GM10266 (cell line): ENCODE results near the gene LEMD1.

Experiments used
- DNase-seq: peaks from one replicate; pipeline ENCODE4 v3.0.0; 2012; ENCODE audit errors: extremely low spot score
- TF ChIP-seq, protein P1 (sequence below): IDR thresholded peaks from 2 replicates; pipeline ENCODE4 v1.5.1; 2012; ENCODE audit warnings: mild to moderate bottlenecking, low read depth; ENCODE audit not compliant: control insufficient read depth, insufficient read depth; ENCODE audit errors: missing control alignments

The LEMD1 gene

DNA sequence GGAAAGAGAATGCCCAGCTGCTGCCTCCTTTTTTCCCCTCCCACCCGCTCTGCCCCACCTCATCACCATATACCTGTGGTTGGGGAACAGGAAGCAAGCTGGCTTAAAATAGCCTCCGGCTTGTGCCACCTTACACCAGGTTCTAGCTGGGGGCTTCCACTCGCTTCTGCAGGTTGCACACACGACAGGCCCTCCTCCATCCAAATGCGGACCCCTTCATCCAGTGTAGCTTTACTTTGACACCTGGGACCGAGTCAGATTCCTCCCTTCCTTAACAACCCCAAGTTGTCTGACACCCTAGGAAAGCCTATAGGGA, 19.4 kb upstream of the LEMD1 start:
- DNase-seq = no peak
- TF ChIP-seq, protein P1, sequence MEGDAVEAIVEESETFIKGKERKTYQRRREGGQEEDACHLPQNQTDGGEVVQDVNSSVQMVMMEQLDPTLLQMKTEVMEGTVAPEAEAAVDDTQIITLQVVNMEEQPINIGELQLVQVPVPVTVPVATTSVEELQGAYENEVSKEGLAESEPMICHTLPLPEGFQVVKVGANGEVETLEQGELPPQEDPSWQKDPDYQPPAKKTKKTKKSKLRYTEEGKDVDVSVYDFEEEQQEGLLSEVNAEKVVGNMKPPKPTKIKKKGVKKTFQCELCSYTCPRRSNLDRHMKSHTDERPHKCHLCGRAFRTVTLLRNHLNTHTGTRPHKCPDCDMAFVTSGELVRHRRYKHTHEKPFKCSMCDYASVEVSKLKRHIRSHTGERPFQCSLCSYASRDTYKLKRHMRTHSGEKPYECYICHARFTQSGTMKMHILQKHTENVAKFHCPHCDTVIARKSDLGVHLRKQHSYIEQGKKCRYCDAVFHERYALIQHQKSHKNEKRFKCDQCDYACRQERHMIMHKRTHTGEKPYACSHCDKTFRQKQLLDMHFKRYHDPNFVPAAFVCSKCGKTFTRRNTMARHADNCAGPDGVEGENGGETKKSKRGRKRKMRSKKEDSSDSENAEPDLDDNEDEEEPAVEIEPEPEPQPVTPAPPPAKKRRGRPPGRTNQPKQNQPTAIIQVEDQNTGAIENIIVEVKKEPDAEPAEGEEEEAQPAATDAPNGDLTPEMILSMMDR = no peak

DNA sequence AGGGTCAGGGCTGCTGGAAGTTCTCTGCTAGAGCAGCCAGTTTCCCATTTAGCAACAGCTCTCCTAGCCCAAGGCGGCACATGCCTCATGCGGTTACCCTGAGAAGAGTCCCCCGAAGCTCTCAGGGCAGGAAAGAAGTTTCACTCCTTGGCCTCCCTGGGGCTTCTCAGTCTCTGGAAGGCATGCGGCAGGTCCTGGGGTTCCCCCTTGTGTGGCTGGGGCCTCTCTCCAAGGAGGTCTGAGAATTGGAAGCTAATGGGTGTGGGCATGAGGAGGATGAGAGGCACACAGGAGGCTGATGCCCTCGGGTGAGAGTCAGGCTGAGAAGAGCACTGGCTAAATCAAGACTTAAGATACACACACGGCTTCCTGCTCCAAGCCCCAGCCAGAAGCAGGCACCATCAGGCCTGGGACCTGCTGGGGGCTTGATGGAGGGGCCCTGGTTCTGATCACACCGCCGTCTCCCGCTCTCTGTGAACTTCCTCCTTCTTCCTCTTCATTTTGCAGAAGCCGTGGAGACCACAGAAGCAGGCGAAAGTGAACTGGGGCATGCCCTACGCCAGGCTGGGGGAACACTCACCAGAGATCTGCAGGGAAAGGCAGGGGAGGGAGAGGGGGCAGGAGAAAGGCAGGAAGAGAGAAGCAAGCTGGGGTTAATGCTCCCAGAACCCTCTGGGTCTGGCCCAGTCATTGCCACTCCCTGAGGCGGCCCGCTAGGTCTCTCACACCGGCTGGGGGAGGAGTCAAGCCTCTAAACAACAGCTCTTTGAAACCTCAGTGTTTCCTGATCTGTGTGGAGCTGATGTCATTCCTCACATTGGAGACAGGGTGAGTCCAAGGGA, 18.8 kb upstream of the LEMD1 start:
- peak; percentile 78 for DNase-seq
- TF ChIP-seq, protein P1 = no peak

DNA sequence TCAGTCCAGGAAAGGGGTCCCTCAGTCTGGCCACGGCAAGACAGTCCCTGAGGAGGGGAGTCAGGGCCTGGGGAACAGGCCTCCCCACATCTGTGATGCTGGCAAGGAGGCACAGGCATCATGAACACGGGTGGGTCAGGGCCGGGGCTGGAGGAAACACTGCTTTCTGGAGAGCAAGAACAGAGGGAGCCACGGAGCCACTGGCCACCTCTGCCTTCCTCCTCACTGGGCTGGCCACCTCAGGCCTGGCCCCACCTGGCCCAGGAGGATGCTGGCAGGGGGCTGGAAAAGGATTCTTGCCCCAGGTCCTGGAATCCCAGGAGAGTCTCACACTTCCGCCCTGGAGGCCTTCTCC, 18.2 kb upstream of the LEMD1 start:
- TF ChIP-seq, protein P1 = no peak
- no peak for DNase-seq

DNA sequence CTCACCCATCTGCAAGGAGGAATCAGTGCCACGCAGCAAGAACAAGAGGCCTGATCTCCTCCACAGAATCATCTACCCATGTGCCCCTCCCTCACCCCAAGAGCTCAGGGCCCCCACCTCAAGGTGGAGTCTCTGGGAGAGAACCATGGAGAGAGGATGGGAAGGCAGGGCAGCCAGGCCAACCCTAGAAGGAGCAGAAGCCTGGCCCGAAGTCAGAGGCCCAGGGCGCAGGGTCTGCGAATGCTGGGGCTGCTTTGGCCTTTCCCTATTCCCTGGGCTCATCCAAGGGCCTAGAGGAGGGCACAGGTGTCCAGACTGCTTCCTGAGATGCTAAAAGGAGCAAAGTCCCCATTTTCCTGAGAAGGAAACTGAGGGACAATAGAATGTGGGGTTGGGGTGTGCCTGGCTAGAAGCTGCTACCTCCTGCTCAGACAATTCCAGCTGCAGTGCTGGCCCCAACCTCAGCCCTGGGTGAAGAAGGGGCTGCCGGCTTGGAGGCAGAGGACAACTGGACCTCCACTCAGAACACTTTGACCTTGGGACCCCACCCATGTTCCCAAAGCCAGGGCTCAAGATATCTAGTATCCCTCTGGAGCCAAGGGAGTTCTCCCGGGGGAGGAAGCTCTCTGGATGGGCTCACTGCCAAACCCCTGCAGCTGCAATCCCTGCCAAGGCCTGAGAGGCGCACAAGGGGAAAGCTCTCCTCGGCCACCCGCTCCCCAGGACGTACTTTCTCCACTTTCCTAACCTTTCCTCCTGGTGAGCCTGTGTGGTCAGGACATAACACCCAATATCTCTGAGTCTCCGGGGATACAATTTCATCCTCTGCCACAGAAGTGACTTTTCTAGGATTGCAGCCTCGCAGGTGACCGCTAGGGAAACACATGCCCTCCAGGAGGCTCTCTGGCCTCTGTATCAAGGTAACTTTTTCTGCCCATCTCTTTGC, 16.6 kb upstream of the LEMD1 start:
- TF ChIP-seq, protein P1 = no peak
- no peak for DNase-seq

DNA sequence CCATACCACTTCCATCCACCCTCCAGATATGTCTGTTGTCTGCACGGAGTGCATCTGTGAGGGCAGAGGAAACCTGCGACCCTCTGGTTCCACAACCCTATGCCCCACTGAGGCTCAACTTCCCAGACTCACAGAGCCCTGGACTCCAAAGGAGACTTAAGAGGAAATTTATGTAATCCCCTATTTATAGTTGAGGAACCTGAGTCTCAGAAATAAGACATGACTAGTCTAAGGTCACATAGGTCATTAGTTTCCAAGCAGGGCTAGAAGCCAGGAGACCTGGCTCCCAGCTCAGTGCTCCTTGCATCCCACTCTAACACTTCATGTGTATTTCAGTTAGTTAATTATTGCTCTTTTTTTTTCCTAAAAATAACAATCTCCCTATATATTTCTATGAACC, 15.7 kb upstream of the LEMD1 start:
- TF ChIP-seq, protein P1 = no peak
- no peak for DNase-seq

DNA sequence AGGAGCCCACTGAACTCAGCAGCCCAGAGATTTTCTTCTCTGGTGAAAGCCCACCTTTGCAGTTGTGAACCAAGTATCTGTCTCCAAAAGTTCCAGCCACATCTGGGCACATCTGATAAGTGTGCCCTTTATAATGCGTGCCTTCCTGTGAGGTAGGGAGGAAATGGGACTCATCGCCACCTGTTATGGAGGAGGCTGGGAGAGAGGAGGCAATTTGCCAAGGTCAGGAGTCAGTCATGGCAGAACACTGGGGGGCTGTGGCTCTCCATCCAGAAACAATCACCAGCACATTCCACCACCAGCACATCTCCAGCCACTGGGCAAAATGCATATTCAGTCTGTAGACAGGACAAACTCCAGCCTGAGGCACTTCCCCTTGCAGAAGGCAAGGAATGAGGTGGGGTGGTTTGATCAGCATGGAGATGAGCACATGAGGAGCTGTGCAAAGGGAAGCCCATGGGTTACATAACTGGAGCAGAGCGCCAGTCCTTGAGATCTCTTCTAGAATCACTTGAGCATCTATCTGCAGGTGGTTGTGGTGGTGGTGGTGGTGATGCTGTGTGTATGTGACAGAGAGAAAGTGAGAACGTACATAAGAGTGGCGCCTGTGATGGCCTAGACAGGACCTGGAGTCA, 15.0 kb upstream of the LEMD1 start:
- DNase-seq = no peak
- TF ChIP-seq, protein P1 = no peak
